Cardiac muscle cell (in vitro differentiated cells and primary cell): Measurements from ENCODE around the gene CCIN. TPM values are rescaled to one million over a fixed set of nuclear protein-coding genes. Genes with fewer than 3 reads are reported as not detected.

Experiments used
- DNase-seq, 2 donors: peaks; one replicate each; pipeline versions ENCODE4 v3.0.0 to v3.0.0-alpha.2; 2010 to 2017; ENCODE audit warnings: low read depth in 1 of 2, low spot score in 1 of 2
- H3K27ac ChIP-seq: fragments of 200-600 bp; sonication (generic); 2 replicates; pipeline ENCODE4 v1.5.1; 2016
- H3K27me3 ChIP-seq: fragments of 200-600 bp; sonication (generic); 2 replicates; pipeline ENCODE4 v1.6.0; 2016; ENCODE audit warnings: control low read depth
- H3K36me3 ChIP-seq: fragments of 200-600 bp; sonication (generic); 2 replicates; pipeline ENCODE4 v1.5.1; 2016; ENCODE audit warnings: control low read depth
- H3K4me1 ChIP-seq: fragments of 200-600 bp; sonication (generic); 2 replicates; pipeline ENCODE4 v1.8.1; 2017; ENCODE audit warnings: low read depth, mild to moderate bottlenecking, mixed run types
- H3K4me3 ChIP-seq: fragments of 200-600 bp; sonication (generic); 2 replicates; pipeline ENCODE4 v1.5.1; 2016; ENCODE audit warnings: mild to moderate bottlenecking
- H3K9me3 ChIP-seq: fragments of 200-600 bp; sonication (generic); 2 replicates; pipeline ENCODE4 v1.5.1; 2017; ENCODE audit warnings: low read depth, mild to moderate bottlenecking, control low read depth
- CTCF ChIP-seq: IDR thresholded peaks from 2 replicates; pipeline ENCODE4 v1.5.1; 2012; ENCODE audit warnings: low read depth, mild to moderate bottlenecking, low read length
- polyA plus RNA-seq: library from polyadenylated mRNA; unstranded; fragments of >200 nt; fragmentation: Nextera tagmentation; extraction: Ambion mirVana; gene quantifications from 2 replicates; pipeline ENCODE4 v1.2.1, GENCODE V29; 2016
- total RNA-seq: library from RNA; depleted of rRNA; stranded (reverse); fragments of >200 nt; gene quantifications from 2 replicates; pipeline ENCODE4 v1.2.3, GENCODE V29; 2016

CCIN gene
- total and polyA plus RNA-seq, 2 experiments from 2014 or later, result 0.39 TPM; not detected in 1

- H3K4me3 ChIP-seq, result no peak overlapping the region
- no peaks in the 10 kb centered on the region for H3K9me3 ChIP-seq
- no peak overlapping the region for H3K27ac ChIP-seq
- no peaks in the 10 kb centered on the region for H3K4me1 ChIP-seq
- no peaks in the 10 kb centered on the region for H3K36me3 ChIP-seq
- no peaks in the 10 kb centered on the region for H3K27me3 ChIP-seq
- DNase-seq, result no peak
- TF ChIP-seq CTCF, result no peak
Observed at GRCh38 chr9:36146651-36147050, 22.5 kb upstream of the CCIN start.

GRCh38 chr9:36147441-36148175, 21.6 kb upstream of the CCIN start:
- Histone ChIP-seq H3K36me3 (no peaks in the 10 kb centered on the region), H3K27me3 (no peaks in the 10 kb centered on the region), H3K4me1 (no peaks in the 10 kb centered on the region), H3K4me3 (no peak overlapping the region), H3K27ac (no peak overlapping the region), H3K9me3 (no peaks in the 10 kb centered on the region)
- DNase-seq, result no peak
- no peak for TF ChIP-seq CTCF

- Histone ChIP-seq H3K36me3 (no peaks in the 10 kb centered on the region), H3K27ac (no peak overlapping the region)
- TF ChIP-seq CTCF, result peak; percentile 4
Observed at GRCh38 chr9:36148311-36149051, 20.7 kb upstream of the CCIN start.

GRCh38 chr9:36149197-36149596, 20.0 kb upstream of the CCIN start:
- Histone ChIP-seq H3K36me3 (no peaks in the 10 kb centered on the region), H3K4me1 (no peaks in the 10 kb centered on the region)
- DNase-seq, result peak in 1 of 2 donors; percentile 79

More at GRCh38 chr9:36148311-36149051, 20.7 kb upstream of the CCIN start:
- H3K27me3 ChIP-seq, result no peaks in the 10 kb centered on the region
- DNase-seq, result peak in 1 of 2 donors; percentile 98
- H3K4me3 ChIP-seq, result no peak overlapping the region
- no peaks in the 10 kb centered on the region for H3K9me3 ChIP-seq
- no peaks in the 10 kb centered on the region for H3K4me1 ChIP-seq

More at GRCh38 chr9:36149197-36149596, 20.0 kb upstream of the CCIN start:
- no peak overlapping the region for H3K4me3 ChIP-seq
- H3K9me3 ChIP-seq, result no peaks in the 10 kb centered on the region
- TF ChIP-seq CTCF, result no peak
- no peak overlapping the region for H3K27ac ChIP-seq
- H3K27me3 ChIP-seq, result no peaks in the 10 kb centered on the region
